ENCODE results near the gene INTS6L. TPM values are rescaled to one million over a fixed set of nuclear protein-coding genes. Genes with fewer than 3 reads are reported as not detected.
"Not testable (repeated sequence)": the region's sequence is repeated elsewhere in the genome, so short reads cannot be mapped to it uniquely, and the experiment has no call there.

Gene INTS6L
- total and polyA plus RNA-seq, 5 donors = 6.8 to 11.4 (median 9.9) TPM

- no peaks in the 10 kb centered on the region for H3K9me3 ChIP-seq (ENCODE audit: control insufficient read depth, low read length)
- intact Hi-C loops (cut with DNase I) = no loop called here
- peaks cover 1% of the 10 kb centered on the region for H3K4me1 ChIP-seq (ENCODE audit: control insufficient read depth, insufficient read depth, low read length)
- DNase-seq (no peak), ATAC-seq (no peak)
- no peak overlapping the region for H3K4me3 ChIP-seq (ENCODE audit: low read length)
- H3K27me3 ChIP-seq (ENCODE audit: control insufficient read depth, insufficient read depth) = no peaks in the 10 kb centered on the region
- H3K27ac ChIP-seq (ENCODE audit: low read length) = no peak overlapping the region
- WGBS = 69% methylated on average over 2 of the region's 2 CpGs
These were observed 29.1 kb downstream of the INTS6L start for GRCh38 chrX:135549519-135549918.

GRCh38 chrX:135556055-135556454 is 35.6 kb downstream of the INTS6L start:
- DNase-seq (no peak), ATAC-seq (no peak)
- 87% methylated on average over 3 of the region's 3 CpGs for WGBS
- H3K27ac ChIP-seq (ENCODE audit: low read length) = no peak overlapping the region
- no peak overlapping the region for H3K4me3 ChIP-seq (ENCODE audit: low read length)
- intact Hi-C loops (cut with DNase I) = no loop called here
- H3K4me1 ChIP-seq (ENCODE audit: control insufficient read depth, insufficient read depth, low read length) = no peaks in the 10 kb centered on the region
- no peaks in the 10 kb centered on the region for H3K9me3 ChIP-seq (ENCODE audit: control insufficient read depth, low read length)
- H3K27me3 ChIP-seq (ENCODE audit: control insufficient read depth, insufficient read depth) = no peaks in the 10 kb centered on the region

- no peak for ATAC-seq
- intact Hi-C loops (cut with DNase I) = no loop called here
- WGBS = 94% methylated on average over 2 of the region's 2 CpGs
These were observed 36.9 kb downstream of the INTS6L start for GRCh38 chrX:135557344-135557743.

GRCh38 chrX:135572436-135572835 is 52.0 kb downstream of the INTS6L start:
- 86% methylated on average over 2 of the region's 2 CpGs for WGBS
- Histone ChIP-seq H3K27ac (ENCODE audit: low read length) (no peak overlapping the region), H3K4me1 (ENCODE audit: control insufficient read depth, insufficient read depth, low read length) (no peaks in the 10 kb centered on the region), H3K4me3 (ENCODE audit: low read length) (no peak overlapping the region), H3K27me3 (ENCODE audit: control insufficient read depth, insufficient read depth) (no peaks in the 10 kb centered on the region), H3K9me3 (ENCODE audit: control insufficient read depth, low read length) (no peaks in the 10 kb centered on the region)
- no peak for ATAC-seq
- no peak for DNase-seq
- intact Hi-C loops (cut with DNase I) = no loop called here

More at GRCh38 chrX:135557344-135557743, 36.9 kb downstream of the INTS6L start:
- DNase-seq = no peak
- Histone ChIP-seq H3K27me3 (ENCODE audit: control insufficient read depth, insufficient read depth) (no peaks in the 10 kb centered on the region), H3K9me3 (ENCODE audit: control insufficient read depth, low read length) (no peaks in the 10 kb centered on the region), H3K27ac (ENCODE audit: low read length) (no peak overlapping the region), H3K4me1 (ENCODE audit: control insufficient read depth, insufficient read depth, low read length) (no peaks in the 10 kb centered on the region), H3K4me3 (ENCODE audit: low read length) (no peak overlapping the region)

- ATAC-seq (no peak), DNase-seq (no peak)
- no peaks in the 10 kb centered on the region for H3K4me1 ChIP-seq (ENCODE audit: control insufficient read depth, insufficient read depth, low read length)
- H3K27me3 ChIP-seq (ENCODE audit: control insufficient read depth, insufficient read depth) = no peaks in the 10 kb centered on the region
- intact Hi-C loops (cut with DNase I) = no loop called here
- WGBS = 60% methylated on average over 2 of the region's 2 CpGs
- H3K27ac ChIP-seq (ENCODE audit: low read length) = no peak overlapping the region
- no peaks in the 10 kb centered on the region for H3K9me3 ChIP-seq (ENCODE audit: control insufficient read depth, low read length)
- no peak overlapping the region for H3K4me3 ChIP-seq (ENCODE audit: low read length)
These were observed 61.0 kb downstream of the INTS6L start for GRCh38 chrX:135581496-135581895.

- 82% methylated on average over 6 of the region's 6 CpGs for WGBS
- Histone ChIP-seq H3K27ac (ENCODE audit: low read length) (no peak overlapping the region), H3K4me1 (ENCODE audit: control insufficient read depth, insufficient read depth, low read length) (no peaks in the 10 kb centered on the region), H3K9me3 (ENCODE audit: control insufficient read depth, low read length) (no peaks in the 10 kb centered on the region), H3K4me3 (ENCODE audit: low read length) (no peak overlapping the region), H3K27me3 (ENCODE audit: control insufficient read depth, insufficient read depth) (no peaks in the 10 kb centered on the region)
- DNase-seq (no peak), ATAC-seq (no peak)
- intact Hi-C loops (cut with DNase I) = no loop called here
These were observed 64.7 kb downstream of the INTS6L start for GRCh38 chrX:135585153-135585552.

- ATAC-seq = no peak
- DNase-seq = no peak
- WGBS = 73% methylated on average over 4 of the region's 4 CpGs
- intact Hi-C loops (cut with DNase I) = loop anchor here in 1 of 4 donors (10.0 kb wide), 1 partner anchor 107 kb away; no protein-coding TSS in a partner anchor
- no peak overlapping the region for H3K4me3 ChIP-seq (ENCODE audit: low read length)
- no peaks in the 10 kb centered on the region for H3K4me1 ChIP-seq (ENCODE audit: control insufficient read depth, insufficient read depth, low read length)
- no peaks in the 10 kb centered on the region for H3K9me3 ChIP-seq (ENCODE audit: control insufficient read depth, low read length)
- H3K27me3 ChIP-seq (ENCODE audit: control insufficient read depth, insufficient read depth) = no peaks in the 10 kb centered on the region
- no peak overlapping the region for H3K27ac ChIP-seq (ENCODE audit: low read length)
These were observed 71.4 kb downstream of the INTS6L start for GRCh38 chrX:135591871-135592270.

GRCh38 chrX:135594049-135594448 is 73.6 kb downstream of the INTS6L start:
- H3K27ac ChIP-seq (ENCODE audit: low read length); H3K27me3 ChIP-seq (ENCODE audit: control insufficient read depth, insufficient read depth); ATAC-seq; H3K4me1 ChIP-seq (ENCODE audit: control insufficient read depth, insufficient read depth, low read length); H3K4me3 ChIP-seq (ENCODE audit: low read length); H3K9me3 ChIP-seq (ENCODE audit: control insufficient read depth, low read length); DNase-seq: not testable (repeated sequence)
- WGBS = 94% methylated on average over 2 of the region's 2 CpGs
- intact Hi-C loops (cut with DNase I) = loop anchor here in 1 of 4 donors (10.0 kb wide), 1 partner anchor 109 kb away; no protein-coding TSS in a partner anchor

GRCh38 chrX:135594453-135594852 is 74.0 kb downstream of the INTS6L start:
- not testable (repeated sequence) for H3K4me1 ChIP-seq (ENCODE audit: control insufficient read depth, insufficient read depth, low read length); DNase-seq; H3K27me3 ChIP-seq (ENCODE audit: control insufficient read depth, insufficient read depth); H3K4me3 ChIP-seq (ENCODE audit: low read length); ATAC-seq; H3K9me3 ChIP-seq (ENCODE audit: control insufficient read depth, low read length); H3K27ac ChIP-seq (ENCODE audit: low read length)
- intact Hi-C loops (cut with DNase I) = loop anchor here in 1 of 4 donors (10.0 kb wide), 1 partner anchor 110 kb away; no protein-coding TSS in a partner anchor
- 85% methylated on average over 1 of the region's 1 CpG for WGBS

GRCh38 chrX:135595543-135595942 is 75.1 kb downstream of the INTS6L start:
- Histone ChIP-seq H3K9me3 (ENCODE audit: control insufficient read depth, low read length) (no peaks in the 10 kb centered on the region), H3K27ac (ENCODE audit: low read length) (no peak overlapping the region), H3K4me3 (ENCODE audit: low read length) (no peak overlapping the region), H3K4me1 (ENCODE audit: control insufficient read depth, insufficient read depth, low read length) (no peaks in the 10 kb centered on the region), H3K27me3 (ENCODE audit: control insufficient read depth, insufficient read depth) (no peaks in the 10 kb centered on the region)
- DNase-seq (no peak), ATAC-seq (no peak)
- intact Hi-C loops (cut with DNase I) = loop anchor here in 1 of 4 donors (10.0 kb wide), 1 partner anchor 111 kb away; no protein-coding TSS in a partner anchor
- 80% methylated on average over 1 of the region's 1 CpG for WGBS

- intact Hi-C loops (cut with DNase I) = loop anchor here in 1 of 4 donors (10.0 kb wide), 1 partner anchor 112 kb away; no protein-coding TSS in a partner anchor
- Histone ChIP-seq H3K27me3 (ENCODE audit: control insufficient read depth, insufficient read depth) (no peaks in the 10 kb centered on the region), H3K4me3 (ENCODE audit: low read length) (no peak overlapping the region), H3K27ac (ENCODE audit: low read length) (no peak overlapping the region), H3K4me1 (ENCODE audit: control insufficient read depth, insufficient read depth, low read length) (no peaks in the 10 kb centered on the region), H3K9me3 (ENCODE audit: control insufficient read depth, low read length) (no peaks in the 10 kb centered on the region)
- ATAC-seq (peak in 1 of 2 donors; percentile 39), DNase-seq (peak; percentile 22 to 59 (median 47))
- 52% methylated on average over 18 of the region's 18 CpGs for WGBS
These were observed 76.0 kb downstream of the INTS6L start for GRCh38 chrX:135596495-135596894.

GRCh38 chrX:135605906-135606305 is 85.4 kb downstream of the INTS6L start:
- no peak overlapping the region for H3K27ac ChIP-seq (ENCODE audit: low read length)
- H3K27me3 ChIP-seq (ENCODE audit: control insufficient read depth, insufficient read depth) = no peaks in the 10 kb centered on the region
- ATAC-seq = no peak
- no peak for DNase-seq
- intact Hi-C loops (cut with DNase I) = no loop called here
- 65% methylated on average over 6 of the region's 6 CpGs for WGBS
- no peak overlapping the region for H3K4me3 ChIP-seq (ENCODE audit: low read length)
- H3K4me1 ChIP-seq (ENCODE audit: control insufficient read depth, insufficient read depth, low read length) = no peaks in the 10 kb centered on the region
- H3K9me3 ChIP-seq (ENCODE audit: control insufficient read depth, low read length) = no peaks in the 10 kb centered on the region
